ENCODE results near the gene RIPOR2. TPM values are rescaled to one million over a fixed set of nuclear protein-coding genes. Genes with fewer than 3 reads are reported as not detected.
A peak's percentile ranks its signal among the peaks of the same experiment; 100 is the strongest.

RIPOR2 gene
- total RNA-seq, 4 donors from 2014 or later, result 5.2 to 34.0 (median 21.2) TPM

DNA sequence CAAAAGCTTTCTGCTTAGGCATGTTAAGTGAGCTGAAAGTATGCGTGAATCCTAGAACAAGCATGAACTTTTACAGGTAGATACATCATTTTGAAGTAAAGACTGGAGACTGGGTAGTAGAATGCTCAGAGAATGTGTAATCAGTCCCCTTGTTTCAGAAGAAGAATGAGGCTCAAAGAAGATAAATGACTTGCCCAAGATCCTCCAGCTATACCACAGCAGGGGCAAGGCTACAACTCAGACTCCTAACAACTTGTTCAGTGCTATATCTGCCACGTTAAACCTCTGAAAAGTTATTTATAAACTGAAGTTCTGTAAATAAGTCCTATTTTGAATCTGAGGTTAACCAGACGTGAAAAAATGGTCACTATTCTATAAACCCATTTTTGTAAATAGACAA lies 2.9 kb downstream of the RIPOR2 start:
- TF ChIP-seq, protein P1, sequence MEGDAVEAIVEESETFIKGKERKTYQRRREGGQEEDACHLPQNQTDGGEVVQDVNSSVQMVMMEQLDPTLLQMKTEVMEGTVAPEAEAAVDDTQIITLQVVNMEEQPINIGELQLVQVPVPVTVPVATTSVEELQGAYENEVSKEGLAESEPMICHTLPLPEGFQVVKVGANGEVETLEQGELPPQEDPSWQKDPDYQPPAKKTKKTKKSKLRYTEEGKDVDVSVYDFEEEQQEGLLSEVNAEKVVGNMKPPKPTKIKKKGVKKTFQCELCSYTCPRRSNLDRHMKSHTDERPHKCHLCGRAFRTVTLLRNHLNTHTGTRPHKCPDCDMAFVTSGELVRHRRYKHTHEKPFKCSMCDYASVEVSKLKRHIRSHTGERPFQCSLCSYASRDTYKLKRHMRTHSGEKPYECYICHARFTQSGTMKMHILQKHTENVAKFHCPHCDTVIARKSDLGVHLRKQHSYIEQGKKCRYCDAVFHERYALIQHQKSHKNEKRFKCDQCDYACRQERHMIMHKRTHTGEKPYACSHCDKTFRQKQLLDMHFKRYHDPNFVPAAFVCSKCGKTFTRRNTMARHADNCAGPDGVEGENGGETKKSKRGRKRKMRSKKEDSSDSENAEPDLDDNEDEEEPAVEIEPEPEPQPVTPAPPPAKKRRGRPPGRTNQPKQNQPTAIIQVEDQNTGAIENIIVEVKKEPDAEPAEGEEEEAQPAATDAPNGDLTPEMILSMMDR (IDR thresholded peaks at IDR 0.05 in 4 of 5, conservative IDR thresholded peaks at IDR 0.05 in 1 of 5), result no peak
- TF ChIP-seq POLR2A (IDR thresholded peaks at IDR 0.05), result no peak
- DNase-seq, result no peak
- Histone ChIP-seq H3K27ac (no peak overlapping the region), H3K36me3 (no peaks in the 10 kb centered on the region), H3K4me1 (peaks cover 23 to 28% of the 10 kb centered on the region in 2 donors), H3K27me3 (no peaks in the 10 kb centered on the region), H3K4me3 (no peak overlapping the region), H3K9me3 (no peaks in the 10 kb centered on the region)
- intact Hi-C loops (cut with DNase I; ENCODE audit: low total_unique reads) (loop anchor here (5.0 kb wide), 2 partner anchors 59 to 76 kb away; no protein-coding TSS in a partner anchor), in situ Hi-C loops (cut with MboI; ENCODE audit: low sequenced_read_pairs in 4 of 4) (no loop called here)
- no peak for ATAC-seq

DNA sequence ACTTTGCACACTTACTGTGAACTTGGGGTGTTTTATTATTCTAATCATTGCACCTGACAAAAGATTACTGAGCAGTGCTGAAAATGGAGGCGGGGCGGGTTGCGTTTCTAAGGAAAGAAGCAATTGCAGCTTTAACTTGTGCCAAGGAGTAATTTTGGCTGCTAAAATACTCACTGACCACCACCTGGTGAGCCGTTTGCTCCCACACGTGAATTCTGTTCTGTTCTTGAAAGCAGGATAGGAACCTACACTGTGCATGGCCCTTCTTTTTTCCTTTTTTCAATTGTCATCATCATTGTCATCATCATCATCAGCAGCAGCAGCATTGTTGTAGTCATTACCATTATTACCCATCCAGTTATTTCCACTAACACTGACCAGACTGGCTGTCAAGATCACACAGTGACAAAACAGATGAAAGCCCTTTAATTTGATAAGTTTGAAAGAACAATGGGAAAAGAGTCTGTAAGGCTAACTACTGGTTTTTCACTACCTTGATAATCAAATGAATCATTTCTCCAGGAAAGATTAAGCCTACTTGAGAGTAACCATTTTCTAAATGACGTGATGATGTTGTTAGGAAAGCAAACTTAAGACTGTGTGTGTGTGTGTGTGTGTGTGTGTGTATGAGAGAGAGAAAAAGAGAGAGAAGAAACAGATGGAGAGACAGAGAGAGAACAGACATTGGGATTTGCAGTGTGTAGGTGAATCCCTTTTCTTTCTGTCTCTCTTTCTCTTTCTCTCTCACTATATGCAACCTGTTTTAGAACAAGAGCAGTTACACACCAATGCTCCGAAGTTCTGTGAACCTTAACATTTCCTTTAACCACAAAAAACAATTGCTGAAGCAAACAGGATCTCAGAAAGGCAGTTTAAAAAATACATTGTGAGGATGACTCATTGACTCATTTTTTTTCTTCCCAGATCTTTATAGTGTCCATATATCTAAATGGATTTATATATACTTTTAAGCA lies 3.8 kb downstream of the RIPOR2 start:
- ATAC-seq (no peak), DNase-seq (no peak)
- H3K4me1 ChIP-seq, result peaks cover 23 to 28% of the 10 kb centered on the region in 2 donors
- H3K36me3 ChIP-seq, result no peaks in the 10 kb centered on the region
- in situ Hi-C loops (cut with MboI; ENCODE audit: low sequenced_read_pairs in 4 of 4), result no loop called here
- H3K4me3 ChIP-seq, result no peak overlapping the region
- no peak for TF ChIP-seq POLR2A (IDR thresholded peaks at IDR 0.05)
- TF ChIP-seq, protein P1 (IDR thresholded peaks at IDR 0.05 in 4 of 5, conservative IDR thresholded peaks at IDR 0.05 in 1 of 5), result no peak
- H3K9me3 ChIP-seq, result no peaks in the 10 kb centered on the region
- intact Hi-C loops (cut with DNase I; ENCODE audit: low total_unique reads), result loop anchor here (5.0 kb wide), 2 partner anchors 60 to 75 kb away; no protein-coding TSS in a partner anchor
- H3K27me3 ChIP-seq, result no peaks in the 10 kb centered on the region
- no peak overlapping the region for H3K27ac ChIP-seq

DNA sequence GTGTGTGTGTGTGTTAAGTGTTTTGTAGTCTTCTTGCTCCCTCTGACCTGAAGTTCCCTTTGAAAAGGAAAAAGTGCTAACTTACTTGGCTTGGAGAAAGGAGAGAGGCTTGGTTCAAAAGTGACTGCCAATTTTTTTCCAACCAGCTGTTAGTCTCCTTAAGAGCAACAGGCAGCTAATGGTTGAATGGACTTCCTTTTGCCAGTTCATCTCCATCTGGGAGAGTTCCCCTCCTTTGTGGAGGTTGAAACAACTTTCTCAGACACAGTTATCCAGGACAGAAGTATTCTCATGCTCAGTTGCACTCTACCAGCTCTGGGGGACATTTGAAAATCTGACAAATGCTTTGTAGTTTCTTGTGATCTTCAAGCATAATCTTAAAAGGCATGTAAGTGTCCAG lies 4.5 kb downstream of the RIPOR2 start:
- Histone ChIP-seq H3K9me3 (no peaks in the 10 kb centered on the region), H3K4me3 (no peak overlapping the region), H3K27ac (peak overlapping the region in 1 of 4 donors; percentile 70), H3K27me3 (no peaks in the 10 kb centered on the region), H3K4me1 (peaks cover 23 to 28% of the 10 kb centered on the region in 2 donors), H3K36me3 (no peaks in the 10 kb centered on the region)
- no peak for TF ChIP-seq POLR2A (IDR thresholded peaks at IDR 0.05)
- TF ChIP-seq, protein P1 (IDR thresholded peaks at IDR 0.05 in 4 of 5, conservative IDR thresholded peaks at IDR 0.05 in 1 of 5), result no peak
- intact Hi-C loops (cut with DNase I; ENCODE audit: low total_unique reads), result loop anchor here (5.0 kb wide), 2 partner anchors 61 to 74 kb away; no protein-coding TSS in a partner anchor
- in situ Hi-C loops (cut with MboI; ENCODE audit: low sequenced_read_pairs in 4 of 4), result no loop called here
- no peak for DNase-seq
- peak in 1 of 2 donors; percentile 41 for ATAC-seq

DNA sequence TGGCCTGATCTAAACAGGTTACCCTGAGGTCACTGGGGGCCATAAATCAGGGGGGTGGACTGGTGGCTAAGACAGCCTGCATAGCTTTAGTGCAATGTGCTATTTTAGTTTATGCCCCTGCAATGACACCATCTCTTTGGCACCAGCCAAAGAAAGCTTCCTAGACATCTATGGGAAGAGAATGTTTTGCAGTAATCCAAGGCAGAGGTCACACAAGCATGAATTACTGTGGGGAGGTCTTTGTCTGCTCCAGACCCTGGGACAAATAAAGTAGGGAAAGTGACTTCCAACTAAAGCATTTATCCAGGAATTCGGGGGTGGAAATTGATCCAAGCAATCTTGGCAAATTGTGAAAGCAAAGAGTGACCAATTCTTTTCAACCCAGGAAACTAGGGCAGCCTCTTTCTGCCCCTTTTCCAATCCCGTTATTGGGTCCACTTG lies 5.3 kb downstream of the RIPOR2 start:
- no peak for TF ChIP-seq POLR2A (IDR thresholded peaks at IDR 0.05)
- TF ChIP-seq, protein P1 (IDR thresholded peaks at IDR 0.05 in 4 of 5, conservative IDR thresholded peaks at IDR 0.05 in 1 of 5), result no peak
- in situ Hi-C loops (cut with MboI; ENCODE audit: low sequenced_read_pairs in 4 of 4), result no loop called here
- H3K27me3 ChIP-seq, result no peaks in the 10 kb centered on the region
- intact Hi-C loops (cut with DNase I; ENCODE audit: low total_unique reads), result loop anchor here (5.0 kb wide), 2 partner anchors 62 to 73 kb away; no protein-coding TSS in a partner anchor
- H3K4me3 ChIP-seq, result no peak overlapping the region
- H3K9me3 ChIP-seq, result no peaks in the 10 kb centered on the region
- H3K27ac ChIP-seq, result peak overlapping the region; percentile 27 to 70 (median 46)
- peak; percentile 90 to 99 for ATAC-seq
- DNase-seq, result peak in 1 of 2 donors; percentile 63
- H3K4me1 ChIP-seq, result peaks cover 26 to 28% of the 10 kb centered on the region in 2 donors
- no peaks in the 10 kb centered on the region for H3K36me3 ChIP-seq
